Osteoblast (primary cell): Measurements from ENCODE around the gene MYBPH. TPM values are rescaled to one million over a fixed set of nuclear protein-coding genes. Genes with fewer than 3 reads are reported as not detected.

Experiments
- DNase-seq: peaks from one replicate; pipeline ENCODE4 v3.0.0; 2011; ENCODE audit warnings: low spot score, mixed read lengths; ENCODE audit not compliant: insufficient read length; ENCODE audit errors: missing footprints
- H2AFZ ChIP-seq: 2 replicates; pipeline ENCODE4 v1.6.0; 2011; ENCODE audit warnings: mild to moderate bottlenecking, low read length
- H3K27ac ChIP-seq: 2 replicates; pipeline ENCODE4 v1.5.1; 2011; ENCODE audit warnings: mild to moderate bottlenecking, low read depth, low read length, moderate library complexity
- H3K27me3 ChIP-seq: 2 replicates; pipeline ENCODE4 v1.6.0; 2012; ENCODE audit warnings: mild to moderate bottlenecking, control low read depth, inconsistent platforms, low read length, moderate library complexity; ENCODE audit not compliant: insufficient read depth
- H3K36me3 ChIP-seq: 2 replicates; pipeline ENCODE4 v1.5.1; 2011; ENCODE audit warnings: mild to moderate bottlenecking, low read length, control low read depth, moderate library complexity; ENCODE audit not compliant: insufficient read depth
- H3K4me1 ChIP-seq: 2 replicates; pipeline ENCODE4 v1.5.1; 2011; ENCODE audit warnings: mild to moderate bottlenecking, low read length, control low read depth, moderate library complexity; ENCODE audit not compliant: insufficient read depth
- H3K4me2 ChIP-seq: 2 replicates; pipeline ENCODE4 v1.6.0; 2011; ENCODE audit warnings: mild to moderate bottlenecking, low read length; ENCODE audit not compliant: insufficient read depth
- H3K4me3 ChIP-seq: fragments of 200-600 bp; sonication (generic); 3 replicates; pipeline ENCODE4 v1.5.1; 2012; ENCODE audit warnings: mild to moderate bottlenecking, low read length, inconsistent platforms; ENCODE audit not compliant: insufficient read depth
- H3K79me2 ChIP-seq: 2 replicates; pipeline ENCODE4 v1.6.0; 2012; ENCODE audit warnings: mild to moderate bottlenecking, low read length, control low read depth, inconsistent platforms; ENCODE audit not compliant: insufficient read depth
- H3K9me3 ChIP-seq: 2 replicates; pipeline ENCODE4 v1.5.1; 2011; ENCODE audit warnings: low read depth, low read length, control low read depth
- H4K20me1 ChIP-seq: 2 replicates; pipeline ENCODE4 v1.6.0; 2012; ENCODE audit warnings: mild to moderate bottlenecking, low read length, control low read depth; ENCODE audit not compliant: insufficient read depth
- total RNA-seq: library from RNA; depleted of rRNA; stranded (reverse); fragments of >200 nt; gene quantifications from 2 replicates; pipeline ENCODE4 v1.2.3, GENCODE V29; 2012
- TF ChIP-seq, protein P1 (sequence below): IDR thresholded peaks from 2 replicates; pipeline ENCODE4 v1.5.1; 2011; ENCODE audit warnings: mild to moderate bottlenecking, low read depth, low read length, moderate library complexity; ENCODE audit errors: extremely low read depth

Gene MYBPH
- total RNA-seq, 1 donor = under 0.01 TPM

DNA sequence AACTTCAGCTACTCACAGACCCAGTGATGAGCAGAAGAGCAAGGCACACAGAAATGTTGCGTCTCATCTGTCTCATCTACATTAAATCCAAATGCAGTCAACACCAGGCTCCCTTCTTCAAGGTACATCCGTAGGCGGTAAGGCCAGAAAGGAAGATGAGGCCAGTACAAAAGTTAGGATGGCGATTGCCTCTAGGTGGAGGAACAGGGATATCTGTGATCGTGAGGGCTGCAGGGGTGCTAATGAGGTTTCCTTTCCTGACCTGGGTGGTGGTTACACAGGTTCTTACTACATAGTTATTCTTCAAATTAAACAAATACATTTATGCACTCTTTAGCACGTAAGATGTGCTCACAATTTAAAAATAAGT is 1.4 kb upstream of the MYBPH start:
- Histone ChIP-seq H3K36me3 (no peaks in the 10 kb centered on the region), H3K4me1 (peaks cover 36% of the 10 kb centered on the region), H3K79me2 (no peaks in the 10 kb centered on the region), H3K4me3 (peak overlapping the region; percentile 28), H3K4me2 (peak overlapping the region; percentile 58), H3K27ac (peak overlapping the region; percentile 82), H3K27me3 (no peaks in the 10 kb centered on the region), H4K20me1 (no peaks in the 10 kb centered on the region), H2AFZ (peak overlapping the region; percentile 2), H3K9me3 (no peaks in the 10 kb centered on the region)
- peak; percentile 89 for DNase-seq
- TF ChIP-seq, protein P1, sequence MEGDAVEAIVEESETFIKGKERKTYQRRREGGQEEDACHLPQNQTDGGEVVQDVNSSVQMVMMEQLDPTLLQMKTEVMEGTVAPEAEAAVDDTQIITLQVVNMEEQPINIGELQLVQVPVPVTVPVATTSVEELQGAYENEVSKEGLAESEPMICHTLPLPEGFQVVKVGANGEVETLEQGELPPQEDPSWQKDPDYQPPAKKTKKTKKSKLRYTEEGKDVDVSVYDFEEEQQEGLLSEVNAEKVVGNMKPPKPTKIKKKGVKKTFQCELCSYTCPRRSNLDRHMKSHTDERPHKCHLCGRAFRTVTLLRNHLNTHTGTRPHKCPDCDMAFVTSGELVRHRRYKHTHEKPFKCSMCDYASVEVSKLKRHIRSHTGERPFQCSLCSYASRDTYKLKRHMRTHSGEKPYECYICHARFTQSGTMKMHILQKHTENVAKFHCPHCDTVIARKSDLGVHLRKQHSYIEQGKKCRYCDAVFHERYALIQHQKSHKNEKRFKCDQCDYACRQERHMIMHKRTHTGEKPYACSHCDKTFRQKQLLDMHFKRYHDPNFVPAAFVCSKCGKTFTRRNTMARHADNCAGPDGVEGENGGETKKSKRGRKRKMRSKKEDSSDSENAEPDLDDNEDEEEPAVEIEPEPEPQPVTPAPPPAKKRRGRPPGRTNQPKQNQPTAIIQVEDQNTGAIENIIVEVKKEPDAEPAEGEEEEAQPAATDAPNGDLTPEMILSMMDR = no peak

DNA sequence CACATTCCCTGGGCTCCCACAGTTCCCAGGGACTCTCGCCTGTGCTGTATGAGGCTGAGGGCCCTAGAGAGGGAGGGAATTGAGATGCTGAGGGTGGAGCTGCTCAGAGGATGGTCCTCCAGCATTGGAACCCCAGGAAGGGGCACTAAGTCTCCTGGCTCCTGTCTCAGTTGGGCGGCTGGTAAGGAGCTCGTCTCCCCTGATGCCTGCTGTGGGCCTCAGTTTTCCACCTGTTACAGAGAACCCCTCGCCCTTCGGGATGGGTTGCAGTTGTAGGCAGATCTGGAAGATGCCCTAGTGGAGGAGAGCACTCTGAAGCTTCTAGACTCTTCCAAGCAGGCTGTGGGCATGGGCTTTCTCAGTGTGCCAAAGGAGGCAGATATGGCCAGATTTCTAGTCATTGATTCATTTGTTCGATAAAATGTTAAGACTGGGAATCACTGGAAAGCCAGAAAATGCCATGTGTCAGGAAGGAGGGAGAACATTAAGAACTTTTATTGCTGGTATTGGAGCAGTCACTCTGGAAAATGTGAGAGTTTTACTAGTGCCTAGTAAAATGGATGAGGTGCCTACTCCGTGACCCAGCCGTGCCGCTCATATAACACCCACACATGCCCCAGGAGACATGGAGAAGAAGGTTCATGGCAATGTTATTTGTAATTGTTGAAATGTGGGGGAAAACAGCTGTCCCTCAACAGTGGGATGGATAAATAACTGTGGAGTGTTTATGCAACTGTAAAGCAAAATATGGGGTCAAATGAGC is 828 bp upstream of the MYBPH start:
- Histone ChIP-seq H3K27ac (peak overlapping the region; percentile 82), H3K9me3 (no peaks in the 10 kb centered on the region), H3K79me2 (no peaks in the 10 kb centered on the region), H4K20me1 (no peaks in the 10 kb centered on the region), H3K4me3 (no peak overlapping the region), H2AFZ (peak overlapping the region; percentile 2), H3K4me2 (peak overlapping the region; percentile 58), H3K27me3 (no peaks in the 10 kb centered on the region), H3K4me1 (peaks cover 36% of the 10 kb centered on the region), H3K36me3 (no peaks in the 10 kb centered on the region)
- TF ChIP-seq, protein P1 = no peak
- peak; percentile 75 for DNase-seq

DNA sequence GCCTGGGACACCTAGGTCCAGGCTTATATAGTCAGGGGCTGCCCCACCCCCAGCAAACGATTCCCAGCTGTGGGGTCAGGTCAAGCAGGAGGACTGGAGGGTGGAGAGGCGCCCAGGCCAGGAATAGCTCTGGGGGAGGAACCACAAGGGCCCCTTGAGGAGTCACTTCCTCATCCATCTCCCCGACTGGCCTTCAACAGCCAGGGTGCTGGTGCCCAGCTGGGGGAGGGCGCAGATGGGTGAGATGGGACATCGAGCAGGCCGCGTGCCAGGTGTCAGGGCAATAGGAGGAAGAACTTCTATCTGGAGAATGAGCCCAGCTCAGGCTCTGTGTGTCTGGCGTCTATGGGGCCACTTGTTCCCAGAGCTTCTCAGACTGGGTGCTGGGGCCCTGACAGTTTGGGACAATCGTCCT is 208 bp upstream of the MYBPH start:
- Histone ChIP-seq H3K27me3 (no peaks in the 10 kb centered on the region), H3K4me3 (no peak overlapping the region), H2AFZ (no peak overlapping the region), H3K9me3 (no peaks in the 10 kb centered on the region), H3K36me3 (no peaks in the 10 kb centered on the region), H3K79me2 (no peaks in the 10 kb centered on the region), H3K4me1 (peaks cover 36% of the 10 kb centered on the region), H3K4me2 (no peak overlapping the region), H4K20me1 (no peaks in the 10 kb centered on the region), H3K27ac (peak overlapping the region; percentile 82)
- peak; percentile 81 for DNase-seq
- TF ChIP-seq, protein P1 = no peak

DNA sequence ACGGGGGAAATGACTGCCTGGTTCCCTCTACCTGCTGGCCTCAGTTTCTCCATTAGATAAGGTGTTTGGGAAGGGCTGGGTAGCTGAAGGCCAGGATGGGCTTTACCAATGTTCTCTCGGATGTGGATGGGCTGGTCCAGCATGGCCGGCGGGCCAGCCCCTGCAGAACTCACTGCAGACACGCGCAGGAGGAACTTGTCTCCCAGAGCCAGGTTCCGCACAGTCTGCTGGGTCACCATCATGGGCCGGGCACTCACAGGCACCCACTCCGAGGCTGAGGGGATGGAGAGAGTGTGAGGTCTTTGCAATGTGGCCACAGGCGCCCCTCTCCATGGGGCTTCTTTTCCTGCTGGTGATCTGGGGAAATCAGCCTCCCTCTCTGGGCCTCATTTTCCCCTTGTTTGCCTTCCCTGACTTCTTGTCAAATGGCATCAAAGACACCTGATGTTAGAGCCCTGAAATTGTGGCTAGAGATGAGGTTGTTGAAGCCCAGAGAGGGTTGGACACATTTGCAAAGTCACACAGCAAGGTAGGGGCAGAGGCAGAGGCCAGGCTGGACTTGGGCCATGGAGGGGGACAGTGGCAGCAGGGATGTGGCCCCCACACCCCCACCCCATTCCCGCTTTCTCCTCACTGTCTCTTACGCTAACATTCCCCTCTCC is 1.2 kb downstream of the MYBPH start:
- no peak overlapping the region for H3K4me2 ChIP-seq
- H4K20me1 ChIP-seq = no peaks in the 10 kb centered on the region
- no peaks in the 10 kb centered on the region for H3K79me2 ChIP-seq
- no peaks in the 10 kb centered on the region for H3K27me3 ChIP-seq
- TF ChIP-seq, protein P1 = no peak
- DNase-seq = peak; percentile 31
- H3K4me1 ChIP-seq = peaks cover 36% of the 10 kb centered on the region
- H3K36me3 ChIP-seq = no peaks in the 10 kb centered on the region
- no peak overlapping the region for H2AFZ ChIP-seq
- no peak overlapping the region for H3K27ac ChIP-seq
- no peak overlapping the region for H3K4me3 ChIP-seq
- no peaks in the 10 kb centered on the region for H3K9me3 ChIP-seq
